CD4-positive, alpha-beta T cell treated with Interferon gamma for 1 hour (primary cell): ENCODE results near the gene M1AP.

ENCODE experiments used
- DNase-seq: peaks from one replicate; pipeline ENCODE4 v3.0.0-alpha.2; 2020

The M1AP gene, protein sequence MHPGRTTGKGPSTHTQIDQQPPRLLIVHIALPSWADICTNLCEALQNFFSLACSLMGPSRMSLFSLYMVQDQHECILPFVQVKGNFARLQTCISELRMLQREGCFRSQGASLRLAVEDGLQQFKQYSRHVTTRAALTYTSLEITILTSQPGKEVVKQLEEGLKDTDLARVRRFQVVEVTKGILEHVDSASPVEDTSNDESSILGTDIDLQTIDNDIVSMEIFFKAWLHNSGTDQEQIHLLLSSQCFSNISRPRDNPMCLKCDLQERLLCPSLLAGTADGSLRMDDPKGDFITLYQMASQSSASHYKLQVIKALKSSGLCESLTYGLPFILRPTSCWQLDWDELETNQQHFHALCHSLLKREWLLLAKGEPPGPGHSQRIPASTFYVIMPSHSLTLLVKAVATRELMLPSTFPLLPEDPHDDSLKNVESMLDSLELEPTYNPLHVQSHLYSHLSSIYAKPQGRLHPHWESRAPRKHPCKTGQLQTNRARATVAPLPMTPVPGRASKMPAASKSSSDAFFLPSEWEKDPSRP

DNA sequence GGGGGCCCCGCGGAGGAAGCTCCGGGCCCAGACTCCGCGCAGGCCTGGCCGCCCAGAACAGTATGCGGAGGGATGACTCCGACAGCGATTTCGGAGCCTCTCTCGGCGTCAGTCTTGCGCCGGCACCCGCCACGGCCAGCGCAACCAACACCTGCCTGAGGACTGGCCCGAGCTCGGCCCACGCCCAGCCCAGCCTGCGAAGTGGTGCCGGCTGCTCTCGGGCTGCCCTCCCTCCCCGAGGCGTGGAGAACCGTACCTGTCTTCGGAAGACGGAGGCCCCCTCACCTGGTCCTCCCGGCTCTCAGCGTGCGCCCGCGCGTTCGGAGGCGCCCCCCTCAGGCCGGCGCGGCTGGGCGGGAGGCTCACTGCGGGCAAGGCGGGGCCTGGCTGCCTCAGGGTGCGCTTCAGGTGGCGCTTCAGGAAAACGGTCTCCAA is at the start of gene M1AP:
TSS of gene M1AP (minus strand) at position 322 of the 435 bp plus-strand sequence. CDS start 8,055 bp downstream, outside the sequence.
- DNase-seq, result no peak

DNA sequence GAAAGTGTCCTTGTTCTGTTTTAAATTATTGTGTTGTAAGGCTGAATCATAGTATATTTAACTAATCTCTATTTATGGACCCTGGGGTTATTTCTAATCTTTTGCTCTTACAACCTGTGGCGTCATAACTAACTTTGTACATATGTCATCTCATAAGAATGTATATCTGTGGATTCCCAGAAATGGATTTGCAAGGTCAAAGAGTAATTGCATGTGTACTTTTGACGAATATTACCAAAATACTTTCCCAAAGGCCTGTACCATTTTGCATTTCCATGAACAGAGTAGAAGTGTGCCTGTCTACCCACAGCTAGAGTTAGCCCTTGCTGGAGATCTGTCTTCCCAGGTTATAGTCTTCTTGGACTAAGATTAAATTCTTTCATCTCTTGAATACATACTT is 48.7 kb upstream of the M1AP start:
- DNase-seq, result no peak

DNA sequence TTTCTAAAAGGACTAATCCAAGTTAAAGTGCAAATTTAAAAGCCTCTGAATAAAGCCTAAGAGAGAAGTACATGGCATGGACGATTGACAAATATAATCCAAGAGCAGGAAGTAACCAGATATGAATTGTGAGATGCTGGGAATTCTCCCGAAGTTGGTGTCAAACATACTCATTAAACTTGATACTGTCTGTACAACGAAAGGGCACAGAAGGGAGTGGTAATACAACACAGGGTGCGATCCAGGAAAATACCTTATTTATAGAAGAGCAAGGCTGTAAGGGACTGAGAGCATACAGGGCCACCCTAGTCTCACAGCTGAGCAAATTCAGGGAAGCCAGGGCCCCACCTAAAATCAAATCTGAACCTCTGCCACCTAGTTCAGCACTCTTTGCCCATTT is 47.5 kb upstream of the M1AP start:
- no peak for DNase-seq

DNA sequence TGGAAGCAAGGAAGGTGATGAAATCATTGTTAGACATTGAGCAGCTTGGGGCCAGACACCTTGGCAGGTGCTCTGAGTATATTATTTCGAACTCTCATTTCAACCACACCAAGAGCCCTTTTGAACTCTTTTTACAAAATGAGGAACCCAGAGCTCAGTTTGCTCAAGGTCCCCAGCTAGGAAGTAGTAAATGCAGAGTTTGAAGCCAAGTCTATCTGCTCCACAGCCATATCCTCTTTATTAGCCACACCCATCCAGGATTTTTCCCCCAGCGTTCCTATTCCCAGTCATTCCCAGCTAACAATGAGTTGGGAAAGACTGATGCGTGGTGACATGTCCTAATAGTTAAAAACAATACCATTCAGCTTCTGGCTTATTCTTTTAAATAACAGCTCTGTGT is 46.2 kb upstream of the M1AP start:
- no peak for DNase-seq

DNA sequence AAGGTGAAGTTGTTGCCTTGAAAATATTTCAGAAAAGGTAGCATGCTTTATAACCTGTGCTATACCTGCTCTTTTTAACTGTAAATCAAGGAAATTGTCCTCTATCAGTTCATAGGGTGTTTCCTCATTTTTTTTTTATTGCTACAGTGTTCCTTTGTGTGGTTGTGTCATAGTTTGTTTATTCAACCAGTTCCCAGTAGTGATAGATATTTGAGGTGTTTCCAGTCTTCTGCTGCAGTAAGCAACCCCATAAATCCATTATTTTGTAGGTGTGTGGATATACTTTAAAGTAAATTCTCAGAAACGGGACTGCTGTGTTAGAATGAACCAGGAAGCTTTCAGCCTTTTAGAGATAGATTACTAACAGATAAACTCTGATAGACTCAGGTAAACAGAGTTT is 45.5 kb upstream of the M1AP start:
- DNase-seq, result no peak

DNA sequence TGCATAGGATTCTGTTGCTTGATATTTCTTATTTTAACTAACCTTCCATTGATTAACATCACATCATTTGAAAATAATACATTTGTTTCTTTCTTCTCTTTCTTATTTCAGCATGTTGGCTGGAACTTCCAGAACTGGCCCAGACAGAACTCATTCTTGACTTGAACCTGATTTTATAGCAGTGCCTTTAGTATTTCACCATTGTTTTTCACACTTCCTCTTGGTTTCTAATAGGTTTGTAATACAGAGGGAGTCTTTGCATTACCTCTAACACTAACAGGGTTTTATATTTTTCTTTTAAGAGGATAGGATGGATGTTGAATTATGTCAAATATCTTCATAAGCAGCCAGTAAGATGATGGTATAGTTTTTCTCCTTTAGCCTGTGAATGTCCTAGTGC is 45.1 kb upstream of the M1AP start:
- no peak for DNase-seq

DNA sequence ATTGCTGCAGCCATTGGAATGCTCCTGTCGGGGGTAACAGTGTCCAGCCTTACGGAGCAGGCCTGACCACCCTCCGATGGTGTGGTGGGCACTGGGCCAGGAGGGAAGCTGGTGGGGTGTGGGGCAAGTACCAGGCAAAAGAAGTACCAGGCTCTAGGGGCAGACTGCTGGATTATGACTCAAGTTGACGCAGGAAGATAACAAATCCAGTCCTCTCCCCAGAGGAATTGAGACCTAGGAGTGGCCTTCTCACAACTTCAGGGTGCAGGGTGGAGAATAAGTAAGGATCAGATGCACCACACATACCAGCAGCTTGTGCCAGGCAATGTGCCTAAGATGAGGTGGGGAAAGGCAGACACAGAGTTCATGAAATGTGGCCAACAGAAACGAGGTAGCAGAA is 43.8 kb upstream of the M1AP start:
- no peak for DNase-seq

DNA sequence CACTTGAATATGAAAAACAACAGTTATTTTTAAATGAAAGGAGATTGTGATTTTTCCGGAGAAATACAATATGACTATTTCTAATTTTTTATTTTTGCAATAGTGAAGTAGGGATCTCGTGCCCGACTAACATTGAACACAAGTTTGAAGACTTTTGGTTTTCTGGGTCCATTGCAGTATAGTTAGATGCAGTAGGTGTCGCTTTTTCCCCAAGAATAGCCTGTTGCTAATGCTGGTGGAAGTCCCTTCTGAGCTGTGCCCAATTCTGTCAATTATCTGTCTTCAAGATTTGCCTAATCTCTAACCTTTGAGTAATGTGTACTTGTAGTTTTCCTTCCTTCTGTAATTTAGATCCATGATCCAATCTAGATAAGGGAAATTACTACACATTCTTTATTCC is 42.4 kb upstream of the M1AP start:
- DNase-seq, result no peak

DNA sequence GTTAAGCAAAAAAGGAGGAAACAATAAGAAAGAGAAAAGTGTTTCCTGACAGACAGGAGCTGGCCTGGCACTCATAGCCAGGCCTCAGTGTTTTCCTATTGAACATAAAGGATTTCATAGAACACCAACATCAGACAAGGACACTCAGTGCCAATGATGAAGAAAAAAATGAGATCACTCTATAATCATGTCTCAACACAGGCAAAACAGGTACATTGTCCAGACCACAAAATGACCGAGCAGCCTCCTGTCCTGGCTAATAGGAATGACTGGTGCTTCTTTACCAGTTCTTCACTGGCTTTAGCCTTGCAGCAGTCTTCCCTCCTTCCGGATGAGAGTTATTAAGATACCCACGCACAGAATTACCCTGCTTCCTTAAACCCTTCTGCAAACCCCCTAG is 41.5 kb upstream of the M1AP start:
- no peak for DNase-seq

DNA sequence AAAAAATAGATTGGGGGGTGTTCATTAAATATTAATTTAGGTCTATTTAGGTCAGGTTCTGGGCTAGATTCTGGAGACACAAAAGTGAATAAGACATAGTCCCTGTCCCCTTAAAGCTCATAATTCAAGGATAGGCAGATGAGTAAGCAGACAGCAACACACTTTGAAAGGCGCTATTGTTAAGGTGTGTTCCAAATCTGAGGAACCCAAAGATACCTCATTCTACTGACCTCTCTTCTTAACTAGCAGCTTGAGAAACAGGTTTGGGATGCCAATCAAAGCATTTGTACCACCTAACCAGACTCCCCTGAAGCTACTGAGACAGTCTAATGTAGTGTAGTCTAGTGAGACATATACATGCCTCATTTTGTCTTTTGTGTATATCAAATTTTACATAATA is 40.8 kb upstream of the M1AP start:
- DNase-seq, result no peak

DNA sequence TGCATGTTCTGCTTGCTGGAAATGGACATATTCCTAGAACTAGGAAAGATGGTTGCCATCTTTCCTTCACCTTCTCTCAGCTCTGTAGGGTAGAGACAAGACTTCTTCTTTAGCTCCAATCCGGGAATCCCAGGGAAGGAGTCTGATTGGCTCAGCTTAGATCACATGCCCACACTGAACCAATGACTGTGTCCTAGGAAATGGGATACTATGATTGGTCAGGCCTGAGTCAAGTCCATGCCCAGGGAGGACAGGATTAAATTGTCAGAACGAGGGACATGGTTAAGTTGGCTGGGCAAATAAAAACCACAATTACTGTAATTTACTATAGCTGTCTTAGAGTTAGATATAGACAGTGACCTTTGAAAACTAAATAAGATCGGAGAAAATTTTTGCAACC is 37.3 kb upstream of the M1AP start:
- DNase-seq, result no peak

DNA sequence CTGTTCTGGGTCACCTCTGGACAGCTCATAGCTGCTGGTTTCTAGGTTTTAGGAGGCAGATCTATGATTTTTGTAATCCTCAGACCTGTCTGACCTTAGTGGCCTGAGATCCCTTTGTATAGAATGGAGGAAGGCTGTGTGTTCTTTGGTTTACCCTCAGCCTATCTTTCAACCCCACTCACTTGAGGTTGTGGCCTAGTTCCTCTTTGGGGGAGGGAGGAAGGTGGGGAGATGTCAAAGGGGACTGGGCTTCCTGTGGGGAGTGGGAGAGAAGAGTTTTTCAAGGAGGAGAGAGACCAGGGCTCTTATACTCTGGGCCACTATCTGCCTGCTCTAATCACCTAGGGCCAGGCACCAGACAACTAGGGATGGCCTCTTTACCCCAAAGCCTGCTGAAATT is 34.4 kb upstream of the M1AP start:
- no peak for DNase-seq

DNA sequence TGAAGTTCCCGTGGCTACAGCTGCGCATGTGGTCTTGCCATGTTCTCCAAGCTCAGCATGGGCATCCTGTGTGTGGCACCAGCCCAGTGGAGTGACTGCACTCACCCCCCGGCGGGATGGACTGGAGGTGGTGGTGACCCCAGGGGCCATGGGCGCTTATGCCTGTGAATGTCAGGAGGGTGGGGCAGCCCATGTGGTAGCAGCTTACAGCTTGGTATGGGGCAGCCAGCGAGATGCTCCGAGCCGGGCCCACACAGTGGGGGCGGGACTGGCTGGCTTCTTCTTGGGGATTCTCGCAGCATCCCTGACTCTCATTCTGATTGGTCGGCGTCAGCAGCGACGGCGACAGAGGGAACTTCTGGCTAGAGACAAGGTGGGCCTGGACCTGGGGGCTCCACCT is 31.5 kb upstream of the M1AP start:
- no peak for DNase-seq

DNA sequence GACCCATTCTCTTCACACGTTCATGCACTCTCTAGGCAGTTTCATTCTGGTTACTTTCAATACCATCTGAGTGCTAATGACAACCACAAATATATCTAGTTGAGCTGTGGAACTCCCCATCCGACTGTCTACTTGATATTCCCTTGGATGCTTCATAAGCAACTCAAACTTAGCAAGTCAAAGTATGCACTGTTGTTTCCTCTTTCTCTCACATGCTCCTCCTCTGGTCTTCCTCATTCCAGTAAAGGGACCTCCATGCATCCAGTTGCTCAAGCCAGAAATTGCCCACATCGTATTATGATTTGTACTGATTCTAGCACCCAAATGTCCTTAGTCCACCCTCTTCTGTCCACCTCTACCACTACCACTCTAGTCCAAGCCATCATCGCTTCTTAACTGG is 28.2 kb upstream of the M1AP start:
- no peak for DNase-seq

DNA sequence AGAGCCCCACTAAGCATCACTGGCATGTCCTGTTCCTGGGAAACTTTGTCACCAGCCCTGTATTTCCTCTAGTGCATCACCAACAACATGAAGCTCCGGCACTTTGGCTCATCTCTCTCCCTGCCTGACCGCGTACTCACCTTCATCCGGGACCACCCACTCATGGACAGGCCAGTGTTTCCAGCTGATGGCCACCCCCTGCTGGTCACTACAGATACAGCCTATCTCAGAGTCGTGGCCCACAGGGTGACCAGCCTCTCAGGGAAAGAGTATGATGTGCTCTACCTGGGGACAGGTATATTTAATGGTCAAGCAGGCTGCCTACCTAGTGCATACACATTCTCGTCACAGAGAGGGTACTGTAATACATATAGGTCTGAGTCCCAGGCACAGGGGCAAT is 27.0 kb upstream of the M1AP start:
- DNase-seq, result no peak

DNA sequence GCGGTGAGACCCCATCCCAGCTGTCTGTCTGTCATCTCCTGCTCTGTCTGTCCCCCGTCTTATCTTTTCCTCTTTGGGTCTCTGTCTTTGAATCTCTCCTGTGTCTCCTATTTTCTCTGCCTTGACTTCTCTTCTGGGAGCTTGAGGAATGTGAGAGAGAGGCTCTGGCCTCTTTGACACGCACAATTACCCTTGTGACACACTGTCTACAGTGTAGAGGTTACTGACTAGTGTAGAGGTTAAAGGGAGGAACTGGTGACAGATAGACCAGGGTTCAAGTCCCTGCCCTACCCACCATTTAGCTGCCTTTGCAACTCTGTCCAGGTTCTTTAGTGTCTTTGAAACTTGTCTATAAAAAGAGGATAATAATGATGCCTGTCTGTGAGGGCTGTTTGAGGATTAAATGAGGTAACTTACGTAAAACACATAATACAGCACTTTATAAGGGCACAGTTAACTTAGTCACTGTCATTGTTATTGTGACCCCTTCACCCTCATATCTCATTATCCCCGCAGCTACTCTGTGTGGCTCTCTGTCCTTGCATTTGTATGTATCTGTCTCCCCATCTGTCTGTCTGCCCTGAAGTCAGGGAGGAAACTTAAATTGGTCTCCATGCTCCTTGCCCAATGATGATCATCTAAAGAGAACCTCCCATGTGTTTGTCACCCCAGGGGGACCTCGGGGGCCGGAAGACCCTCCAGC is 25.8 kb upstream of the M1AP start:
- DNase-seq, result no peak

DNA sequence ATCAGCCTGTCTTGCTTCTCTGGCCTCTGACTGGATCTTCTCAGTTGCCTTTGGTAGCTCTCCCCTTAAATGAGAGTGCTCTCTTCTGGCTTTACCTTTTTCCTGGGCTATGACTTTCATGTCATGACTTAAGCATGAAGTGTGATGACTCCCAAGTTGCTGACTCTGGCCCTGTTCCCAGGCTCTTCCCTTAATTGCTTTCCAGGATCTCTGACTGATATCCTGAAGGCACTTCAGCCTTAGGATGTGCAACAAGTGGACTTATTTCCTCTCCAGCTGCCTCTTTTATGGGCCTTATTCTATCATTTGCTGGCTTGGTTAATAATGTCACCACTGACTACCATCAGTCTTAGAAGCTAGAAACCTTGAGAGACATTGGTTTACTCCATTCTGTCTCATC is 23.3 kb upstream of the M1AP start:
- DNase-seq, result no peak

DNA sequence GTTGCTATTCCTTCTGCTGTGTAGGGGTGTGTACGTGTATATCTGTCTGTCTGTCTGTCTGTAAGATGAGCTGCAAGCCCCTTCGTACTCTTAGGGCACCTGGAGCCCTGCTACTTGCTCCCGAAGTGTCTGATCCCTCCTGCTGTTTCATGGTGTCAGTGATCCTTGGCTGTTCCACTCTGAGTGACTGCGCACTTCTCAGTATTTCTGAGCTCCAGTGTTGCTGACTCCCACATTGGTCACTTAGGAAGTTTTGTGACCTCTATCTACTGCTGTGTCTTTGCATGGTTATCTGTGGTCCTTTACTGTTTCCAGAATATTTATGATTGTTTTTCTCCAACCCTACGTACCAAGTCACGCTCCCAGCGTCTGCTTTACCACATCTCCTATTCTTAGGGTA is 22.1 kb upstream of the M1AP start:
- DNase-seq, result no peak

DNA sequence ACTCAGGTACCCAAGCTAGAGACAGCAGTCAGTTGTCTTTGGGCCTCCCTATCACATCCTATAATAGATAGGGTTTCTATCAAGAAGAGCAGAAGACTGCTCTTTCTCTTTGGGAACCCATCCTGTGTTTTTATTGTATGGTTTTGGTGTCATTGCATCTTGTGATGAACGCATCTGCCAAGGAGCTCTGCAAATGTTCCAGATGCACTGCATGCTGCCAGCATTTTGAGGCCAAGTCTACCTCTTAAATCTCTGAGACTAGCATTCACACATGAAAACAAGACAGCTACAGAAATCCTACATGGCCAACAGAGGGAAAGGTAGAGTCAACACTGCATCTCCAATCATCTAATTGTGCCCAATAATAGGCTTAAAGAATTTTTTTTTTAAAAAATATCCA is 20.0 kb upstream of the M1AP start:
- DNase-seq, result no peak

DNA sequence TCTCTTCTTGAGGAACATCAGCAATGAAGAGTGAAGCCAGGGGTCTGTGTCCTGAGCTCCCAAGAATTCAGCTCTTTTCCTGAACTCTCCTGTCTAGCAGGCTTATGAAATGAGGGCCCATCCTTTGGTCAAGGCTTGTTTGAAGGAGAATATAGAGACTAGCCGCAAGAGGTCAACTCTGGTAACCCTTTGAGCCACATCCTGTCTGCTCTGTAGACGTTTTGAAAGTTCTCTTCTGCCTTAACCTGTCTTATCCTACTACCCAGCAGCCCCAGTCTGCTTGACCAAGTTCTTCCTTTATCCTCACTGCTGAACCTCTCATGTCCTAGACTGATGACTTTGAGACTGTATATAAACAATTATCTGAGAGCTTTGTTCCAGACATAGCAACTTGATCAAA is 11.3 kb upstream of the M1AP start:
- no peak for DNase-seq

DNA sequence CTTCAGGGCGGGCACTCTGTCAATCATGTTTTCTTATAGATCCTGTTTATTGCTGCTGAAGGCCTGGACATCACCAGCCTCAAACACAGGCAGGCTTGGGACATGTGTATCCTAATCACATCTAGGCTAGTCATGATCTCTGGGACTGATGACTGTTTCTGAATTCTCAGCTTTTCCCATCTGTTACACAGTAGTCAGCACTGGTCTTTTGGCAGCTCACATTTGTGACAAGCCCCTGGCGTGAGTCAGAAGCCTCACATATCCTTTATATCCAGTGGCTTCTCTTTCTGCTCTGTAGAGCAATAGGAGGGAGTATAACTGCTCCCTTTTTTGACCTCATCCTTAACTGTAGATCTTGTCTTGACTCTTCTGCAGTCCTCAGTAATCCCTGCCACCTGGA is 10.4 kb upstream of the M1AP start:
- DNase-seq, result no peak

DNA sequence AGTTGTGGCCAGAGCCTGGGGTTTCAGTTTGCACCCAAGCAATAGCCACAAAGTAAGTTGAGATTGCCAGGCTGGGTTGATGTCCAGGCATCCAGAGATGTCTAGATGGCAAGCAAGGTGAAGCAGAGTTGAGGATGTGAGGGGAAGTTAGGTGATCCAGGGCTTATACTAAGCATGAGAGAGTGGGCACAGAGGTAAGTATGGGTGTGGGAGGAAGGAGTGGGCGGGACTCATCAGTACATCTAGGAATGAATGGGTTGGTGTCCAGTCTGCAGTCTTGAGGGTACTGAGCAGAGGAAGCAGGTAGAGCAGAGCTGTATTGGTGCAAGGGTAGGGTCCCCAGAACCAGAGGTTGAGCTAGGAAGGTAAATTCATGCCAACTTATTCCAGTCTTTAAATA is 7.4 kb upstream of the M1AP start:
- no peak for DNase-seq

DNA sequence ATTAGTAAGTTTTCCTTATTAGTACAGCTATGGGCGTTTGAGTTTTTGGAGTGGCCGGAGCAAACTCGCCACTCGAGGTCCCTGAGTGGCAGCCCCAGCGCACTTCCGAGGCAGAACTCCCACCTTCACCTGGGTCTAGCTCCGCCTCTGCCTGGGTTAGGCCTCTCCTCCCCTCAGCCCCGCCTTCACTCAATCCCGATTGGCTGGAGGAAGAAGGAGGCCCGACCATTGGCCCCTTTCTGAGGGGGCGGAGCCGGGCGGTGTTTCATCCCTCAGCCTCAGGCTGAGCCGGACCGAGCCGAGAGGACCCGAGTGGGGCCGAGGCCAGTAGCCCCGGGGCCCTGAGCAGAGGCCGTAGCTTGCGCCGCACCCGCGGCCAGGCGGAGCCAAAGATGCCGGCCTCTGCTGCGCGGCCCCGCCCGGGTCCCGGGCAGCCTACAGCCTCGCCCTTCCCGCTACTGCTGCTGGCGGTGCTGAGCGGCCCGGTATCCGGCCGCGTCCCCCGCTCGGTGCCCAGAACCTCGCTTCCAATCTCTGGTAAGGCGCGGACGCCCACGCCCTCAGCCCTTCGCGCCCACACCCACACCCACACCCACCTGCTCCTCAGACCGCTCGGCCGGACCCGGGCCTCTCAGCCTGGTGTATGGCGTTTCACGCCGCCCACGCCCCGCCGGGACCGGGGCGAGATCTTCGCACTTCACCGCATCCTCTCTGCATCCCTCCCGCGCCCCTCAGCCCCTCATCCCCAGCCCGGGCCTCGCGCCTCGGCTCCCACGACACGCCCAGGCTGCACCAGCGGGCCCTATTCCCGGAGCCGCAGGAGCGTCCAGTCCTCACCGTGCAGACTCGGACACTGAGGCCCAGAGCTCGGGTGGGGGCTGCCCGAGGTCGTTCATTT is 6.1 kb upstream of the M1AP start, which contains the start of gene SEMA4F:
TSS of gene SEMA4F (plus strand) at position 263 of the 898 bp plus-strand sequence. CDS start at position 393, 130 bp downstream.
- peak; percentile 93 for DNase-seq
